SK-N-SH (cell line): ENCODE results near the gene GSG1L2. TPM values are rescaled to one million over a fixed set of nuclear protein-coding genes. Genes with fewer than 3 reads are reported as not detected.

Experiments used
- CTCF ChIA-PET: fragments of 300-600, 350-600 bp; formaldehyde crosslinking; extraction: SDS; loops from one replicate; lab custom pipeline; 2021; lab: Yijun Ruan, JAX
- POLR2A ChIA-PET: fragments of 350-600 bp; sonication (Branson Sonifier 250); formaldehyde crosslinking; extraction: SDS; loops from one replicate; lab custom pipeline; 2020; ENCODE audit warnings: antibody characterized with exemption, inconsistent platforms; lab: Yijun Ruan, JAX
- DNase-seq: peaks from one replicate; pipeline ENCODE4 v3.0.0; 2012
- H2AFZ ChIP-seq: fragments of 200-600 bp; sonication (generic); 2 replicates; pipeline ENCODE4 v1.8.1; 2016; ENCODE audit warnings: antibody characterized with exemption, mild to moderate bottlenecking, low read depth
- H3F3A ChIP-seq: fragments of 200-600 bp; sonication (generic); replicated peaks from 2 replicates; pipeline ENCODE3; 2016; ENCODE audit warnings: antibody characterized with exemption, mild to moderate bottlenecking; ENCODE audit not compliant: insufficient read depth
- H3K27ac ChIP-seq, 2 experiments: fragments of 200-500 bp in 1 of 2; fragments of 200-600 bp in 1 of 2; sonication (Bioruptor generic) in 1 of 2; sonication (generic), shearing (Covaris generic) in 1 of 2; 2 replicates each; pipeline versions ENCODE4 v1.5.1 to v1.6.1; 2014 to 2016; ENCODE audit warnings: low read depth in 2 of 2, inconsistent platforms in 1 of 2, low read length in 1 of 2, mild to moderate bottlenecking in 1 of 2, mixed read lengths in 1 of 2
- H3K27me3 ChIP-seq: fragments of 200-600 bp; sonication (generic), shearing (Covaris generic); 2 replicates; pipeline ENCODE4 v1.6.1; 2016; ENCODE audit warnings: mixed run types; ENCODE audit not compliant: insufficient read depth
- H3K36me3 ChIP-seq, 2 experiments: fragments of 200-500 bp in 1 of 2; fragments of 200-600 bp in 1 of 2; sonication (Bioruptor generic) in 1 of 2; sonication (generic) in 1 of 2; replicated peaks in 1 of 2; 2 replicates each; pipeline versions ENCODE3 to v1.5.1; 2014 to 2016; ENCODE audit warnings: low read length in 1 of 2, mild to moderate bottlenecking in 1 of 2; ENCODE audit not compliant: insufficient read depth in 2 of 2, control insufficient read depth in 1 of 2
- H3K4me1 ChIP-seq, 2 experiments: fragments of 200-500 bp in 1 of 2; fragments of 200-600 bp in 1 of 2; sonication (Bioruptor generic) in 1 of 2; sonication (generic), shearing (Covaris generic) in 1 of 2; 2 replicates each; pipeline versions ENCODE4 v1.5.1 to v1.6.1; 2014 to 2016; ENCODE audit warnings: low read depth in 1 of 2, low read length in 1 of 2, mixed run types in 1 of 2; ENCODE audit not compliant: insufficient read depth in 2 of 2, control insufficient read depth in 1 of 2
- H3K4me2 ChIP-seq: fragments of 200-600 bp; sonication (generic), shearing (Covaris generic); 2 replicates; pipeline ENCODE4 v1.6.1; 2017; ENCODE audit warnings: mixed run types
- H3K4me3 ChIP-seq, 2 experiments: fragments of 200-500 bp in 1 of 2; fragments of 200-600 bp in 1 of 2; sonication (Bioruptor generic) in 1 of 2; sonication (generic), shearing (Covaris generic) in 1 of 2; 2 replicates each; pipeline versions ENCODE4 v1.5.1 to v1.8.1; 2014 to 2016; ENCODE audit warnings: low read depth in 2 of 2, inconsistent platforms in 1 of 2, low read length in 1 of 2, mild to moderate bottlenecking in 1 of 2, mixed read lengths in 1 of 2, moderate library complexity in 1 of 2
- H3K79me2 ChIP-seq: fragments of 200-600 bp; sonication (generic); 2 replicates; pipeline ENCODE4 v1.8.1; 2017; ENCODE audit warnings: mild to moderate bottlenecking; ENCODE audit not compliant: insufficient read depth
- H3K9ac ChIP-seq: fragments of 200-600 bp; sonication (generic); 2 replicates; pipeline ENCODE4 v1.6.1; 2017; ENCODE audit warnings: mixed run types
- H3K9me2 ChIP-seq: fragments of 200-600 bp; sonication (generic); 2 replicates; pipeline ENCODE4 v1.6.1; 2017; ENCODE audit warnings: mixed run types
- H3K9me3 ChIP-seq: fragments of 200-600 bp; sonication (generic); 2 replicates; pipeline ENCODE4 v1.6.1; 2017; ENCODE audit warnings: mixed run types, mild to moderate bottlenecking, moderate library complexity
- H4K20me1 ChIP-seq: fragments of 200-600 bp; sonication (generic); 2 replicates; pipeline ENCODE4 v1.6.1; 2017; ENCODE audit warnings: mild to moderate bottlenecking, mixed run types; ENCODE audit not compliant: insufficient read depth
- CHD2 ChIP-seq: fragments of 150-350 bp; IDR thresholded peaks from 2 replicates; pipeline ENCODE4 v1.6.1; 2018; ENCODE audit warnings: low read length; ENCODE audit not compliant: partially characterized antibody
- CTCF ChIP-seq: fragments of 200-600 bp; sonication (generic); IDR thresholded peaks from 2 replicates; pipeline ENCODE4 v1.6.1; 2017; ENCODE audit warnings: antibody characterized with exemption, mild to moderate bottlenecking, moderate library complexity
- ELF1 ChIP-seq: IDR thresholded peaks from 2 replicates; pipeline ENCODE4 v1.4.0; 2012
- EP300 ChIP-seq, 2 experiments: IDR thresholded peaks; 2 replicates each; pipeline versions ENCODE4 v1.4.0 to v1.6.1; 2012; ENCODE audit warnings: borderline replicate concordance in 1 of 2, low read depth in 1 of 2, low read length in 1 of 2
- FOSL2 ChIP-seq: IDR thresholded peaks from 2 replicates; pipeline ENCODE4 v1.4.0; 2012; ENCODE audit warnings: low read depth, mild to moderate bottlenecking, moderate library complexity, borderline replicate concordance
- GATA2 ChIP-seq: sonication (generic); formaldehyde crosslinking; IDR thresholded peaks from 2 replicates; pipeline ENCODE4 v1.5.0; 2020; ENCODE audit warnings: mild to moderate bottlenecking, missing genetic modification reagents
- MEF2A ChIP-seq: IDR thresholded peaks from 2 replicates; pipeline ENCODE4 v1.4.0; 2012; ENCODE audit warnings: low read depth, borderline replicate concordance
- POLR2AphosphoS5 ChIP-seq: IDR thresholded peaks from 2 replicates; pipeline ENCODE4 v1.6.1; 2012; ENCODE audit warnings: low read depth, low read length
- SMC3 ChIP-seq: IDR thresholded peaks from 2 replicates; pipeline ENCODE4 v1.6.1; 2012; ENCODE audit warnings: low read depth, low read length, improper control_type of control experiment
- TEAD4 ChIP-seq: IDR thresholded peaks from 2 replicates; pipeline ENCODE4 v1.4.0; 2012; ENCODE audit warnings: mild to moderate bottlenecking, borderline replicate concordance; ENCODE audit not compliant: insufficient read depth
- WGBS: methylation state at CpG from one replicate; pipeline ENCODE4 v1.1.6; 2017; ENCODE audit warnings: low lambda C conversion rate; 5-methylcytosine and 5-hydroxymethylcytosine counted together
- polyA plus RNA-seq, 3 experiments: library from polyadenylated mRNA; depleted of rRNA; stranded (reverse); fragments of >200 nt; gene quantifications; 2 replicates each; pipeline ENCODE4 v1.2.3, GENCODE V29; 2012
- TF ChIP-seq, protein P1 (sequence below): IDR thresholded peaks from 2 replicates; pipeline ENCODE4; 2012
- TF ChIP-seq, protein P2 (sequence below): IDR thresholded peaks from 2 replicates; pipeline ENCODE4 v1.4.0; 2012; ENCODE audit warnings: low read depth, borderline replicate concordance
- TF ChIP-seq, protein P3 (sequence below): fragments of 150-350 bp; IDR thresholded peaks from 2 replicates; pipeline ENCODE4 v1.6.1; 2017; ENCODE audit warnings: antibody characterized with exemption, low read length, low read depth, borderline replicate concordance

The GSG1L2 gene
- polyA plus RNA-seq, 1 of the 3 experiments (the other 2 are of a cell fraction): not detected

DNA sequence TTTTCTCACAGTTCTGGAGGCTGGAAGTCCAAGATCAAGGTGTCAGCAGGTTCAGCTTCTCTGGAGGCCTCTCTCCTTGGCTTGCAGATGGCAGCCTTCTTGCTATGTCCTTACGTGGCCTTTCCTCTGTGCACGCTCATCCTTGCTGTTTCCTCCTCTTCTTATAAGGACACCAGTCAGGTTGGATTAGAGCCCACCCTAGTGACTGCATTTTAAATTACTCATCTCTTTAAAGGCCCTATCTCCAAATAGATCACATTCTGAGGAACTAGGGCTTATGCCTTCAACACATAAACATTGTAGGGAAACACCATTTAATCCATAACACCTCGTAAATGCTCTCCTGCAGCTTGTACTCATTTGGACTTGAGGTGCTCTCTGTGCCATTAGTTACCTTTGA lies 66.8 kb downstream of the GSG1L2 start:
- Histone ChIP-seq H4K20me1 (no peaks in the 10 kb centered on the region), H3K4me1 (no peaks in the 10 kb centered on the region), H3K9me3 (no peaks in the 10 kb centered on the region), H3K4me3 (no peak overlapping the region), H3K27me3 (peaks cover 14% of the 10 kb centered on the region; the same call in 1 of the 2 replicates), H3K9me2 (no peaks in the 10 kb centered on the region), H3K4me2 (no peak overlapping the region), H3K27ac (no peak overlapping the region), H3F3A (no peaks in the 10 kb centered on the region), H3K36me3 (no peaks in the 10 kb centered on the region), H3K9ac (no peak overlapping the region), H2AFZ (no peak overlapping the region), H3K79me2 (no peaks in the 10 kb centered on the region)
- no peak for DNase-seq
- WGBS: 9% methylated on average over 3 of the region's 3 CpGs
- TF ChIP-seq GATA2 (CRISPR knock-in tag): no peak
- TF ChIP-seq CHD2: no peak
- TF ChIP-seq, protein P1, sequence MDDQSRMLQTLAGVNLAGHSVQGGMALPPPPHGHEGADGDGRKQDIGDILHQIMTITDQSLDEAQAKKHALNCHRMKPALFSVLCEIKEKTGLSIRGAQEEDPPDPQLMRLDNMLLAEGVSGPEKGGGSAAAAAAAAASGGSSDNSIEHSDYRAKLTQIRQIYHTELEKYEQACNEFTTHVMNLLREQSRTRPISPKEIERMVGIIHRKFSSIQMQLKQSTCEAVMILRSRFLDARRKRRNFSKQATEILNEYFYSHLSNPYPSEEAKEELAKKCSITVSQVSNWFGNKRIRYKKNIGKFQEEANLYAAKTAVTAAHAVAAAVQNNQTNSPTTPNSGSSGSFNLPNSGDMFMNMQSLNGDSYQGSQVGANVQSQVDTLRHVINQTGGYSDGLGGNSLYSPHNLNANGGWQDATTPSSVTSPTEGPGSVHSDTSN: no peak
- TF ChIP-seq POLR2AphosphoS5: no peak
- no peak for TF ChIP-seq ELF1
- TF ChIP-seq CTCF: no peak
- no peak for TF ChIP-seq SMC3
- TF ChIP-seq MEF2A: no peak
- TF ChIP-seq FOSL2: no peak
- no peak for TF ChIP-seq TEAD4
- TF ChIP-seq, protein P2, sequence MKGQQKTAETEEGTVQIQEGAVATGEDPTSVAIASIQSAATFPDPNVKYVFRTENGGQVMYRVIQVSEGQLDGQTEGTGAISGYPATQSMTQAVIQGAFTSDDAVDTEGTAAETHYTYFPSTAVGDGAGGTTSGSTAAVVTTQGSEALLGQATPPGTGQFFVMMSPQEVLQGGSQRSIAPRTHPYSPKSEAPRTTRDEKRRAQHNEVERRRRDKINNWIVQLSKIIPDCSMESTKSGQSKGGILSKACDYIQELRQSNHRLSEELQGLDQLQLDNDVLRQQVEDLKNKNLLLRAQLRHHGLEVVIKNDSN: no peak
- no peak for TF ChIP-seq EP300 (IDR thresholded peaks at IDR 0.05; ENCODE audit: borderline replicate concordance in 1 of 2, low read depth in 1 of 2, low read length in 1 of 2)
- TF ChIP-seq, protein P3, sequence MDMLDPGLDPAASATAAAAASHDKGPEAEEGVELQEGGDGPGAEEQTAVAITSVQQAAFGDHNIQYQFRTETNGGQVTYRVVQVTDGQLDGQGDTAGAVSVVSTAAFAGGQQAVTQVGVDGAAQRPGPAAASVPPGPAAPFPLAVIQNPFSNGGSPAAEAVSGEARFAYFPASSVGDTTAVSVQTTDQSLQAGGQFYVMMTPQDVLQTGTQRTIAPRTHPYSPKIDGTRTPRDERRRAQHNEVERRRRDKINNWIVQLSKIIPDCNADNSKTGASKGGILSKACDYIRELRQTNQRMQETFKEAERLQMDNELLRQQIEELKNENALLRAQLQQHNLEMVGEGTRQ: no peak
- POLR2A ChIA-PET: no interaction called here
- CTCF ChIA-PET: no interaction called here

Other genes starting within 250 kb of the GSG1L2 start
- 51.3 and 53.3 TPM in 2 replicates for gene STX8, start 246.3 kb downstream of the GSG1L2 start, polyA plus RNA-seq (2012; rRNA removed)
- gene CFAP52, start 245.4 kb downstream of the GSG1L2 start, polyA plus RNA-seq (2012; rRNA removed): 0.11 and 0.26 TPM in 2 replicates
- gene USP43, start 176.6 kb downstream of the GSG1L2 start, polyA plus RNA-seq (2012; rRNA removed): 0.05 and 0.07 TPM in 2 replicates
- not detected in 2 replicates for gene DHRS7C, start 30.5 kb downstream of the GSG1L2 start, polyA plus RNA-seq (2012; rRNA removed)
- not detected in 2 replicates for gene GLP2R, start 3.8 kb upstream of the GSG1L2 start, polyA plus RNA-seq (2012; rRNA removed)
- gene RCVRN, start 83.2 kb upstream of the GSG1L2 start, polyA plus RNA-seq (2012; rRNA removed): not detected in 2 replicates